Spleen (tissue), 11 donors: ENCODE results near the gene MGAT4A. TPM values are rescaled to one million over a fixed set of nuclear protein-coding genes. Genes with fewer than 3 reads are reported as not detected.

Experiments used
- DNase-seq: peaks from one replicate; pipeline ENCODE4 v3.0.0-alpha.2; 2020
- H3K27ac ChIP-seq, 8 donors: fragments of 200-600 bp; sonication (generic) in 7 of 8; 1 replicate in 4 of 8; 2 replicates in 4 of 8; pipeline versions ENCODE4 v1.5.0 to v1.8.0; 2016 to 2021; ENCODE audit warnings: inconsistent platforms in 4 of 8, mild to moderate bottlenecking in 4 of 8, moderate library complexity in 1 of 8
- H3K27me3 ChIP-seq, 7 donors: fragments of 200-600 bp; sonication (generic) in 6 of 7; replicated peaks in 1 of 7; 1 replicate in 4 of 7; 2 replicates in 3 of 7; pipeline versions ENCODE4 v1.5.0 to v1.8.0; 2016 to 2021; ENCODE audit warnings: inconsistent platforms in 3 of 7, mild to moderate bottlenecking in 1 of 7
- H3K36me3 ChIP-seq, 6 donors: fragments of 200-600 bp; sonication (generic) in 5 of 6; 1 replicate in 4 of 6; 2 replicates in 2 of 6; pipeline versions ENCODE4 v1.5.0 to v1.8.0; 2016 to 2021; ENCODE audit warnings: inconsistent platforms in 2 of 6
- H3K4me1 ChIP-seq, 6 donors: fragments of 200-600 bp; sonication (generic) in 5 of 6; 1 replicate in 3 of 6; 2 replicates in 3 of 6; pipeline versions ENCODE4 v1.5.0 to v1.8.0; 2016 to 2021; ENCODE audit warnings: inconsistent platforms in 3 of 6
- H3K4me3 ChIP-seq, 8 donors: fragments of 200-600 bp; sonication (generic) in 7 of 8; 1 replicate in 4 of 8; 2 replicates in 4 of 8; pipeline versions ENCODE4 v1.5.0 to v1.8.0; 2016 to 2021; ENCODE audit warnings: inconsistent platforms in 4 of 8, mild to moderate bottlenecking in 4 of 8, moderate library complexity in 2 of 8
- H3K9me3 ChIP-seq, 8 donors: fragments of 200-600 bp; sonication (generic) in 7 of 8; 1 replicate in 4 of 8; 2 replicates in 4 of 8; pipeline versions ENCODE4 v1.5.0 to v1.8.0; 2016 to 2021; ENCODE audit warnings: inconsistent platforms in 4 of 8
- POLR2A ChIP-seq, 3 donors: fragments of 450-650 bp; IDR thresholded peaks; one replicate each; pipeline ENCODE4 v1.5.1; 2017; ENCODE audit warnings: antibody characterized with exemption in 3 of 3, mild to moderate bottlenecking in 1 of 3
- POLR2AphosphoS5 ChIP-seq, 3 donors: sonication (generic); formaldehyde crosslinking; IDR thresholded peaks; one replicate each; pipeline ENCODE4 v1.5.1; 2017; ENCODE audit warnings: antibody characterized with exemption in 3 of 3
- WGBS, 5 donors: extraction: QIAGEN DNeasy Blood & Tissue Kit in 3 of 5; methylation state at CpG; one replicate each; pipeline versions ENCODE4 v1.1.5 to v1.1.7; 2013 to 2018; 5-methylcytosine and 5-hydroxymethylcytosine counted together
- intact Hi-C: fragments of 100-400 bp; cut with DNase I; formaldehyde crosslinking; loops from one replicate; pipeline ENCODE4 v1.15.0; 2023; ENCODE audit warnings: low total_unique reads
- polyA plus RNA-seq, 3 donors: library from polyadenylated mRNA; stranded (reverse); fragments of 200-250 nt; gene quantifications; one replicate each; pipeline ENCODE4 v1.2.1, GENCODE V29; 2013
- total RNA-seq, 7 donors: library from RNA; depleted of rRNA in 3 of 7; stranded (reverse); fragments of >200 nt in 3 of 7; fragmentation: NEBNext Ultra II Directional in 4 of 7; extraction: Animal tissue kit (Norgen Biotek cat#: 25700) in 4 of 7; gene quantifications; one replicate each; pipeline versions ENCODE4 v1.1.0 to v1.2.1, GENCODE V29; 2016 to 2021
- TF ChIP-seq, protein P1 (sequence below), 11 experiments: fragments of 200-600 bp in 7 of 11; fragments of 450-650 bp in 4 of 11; sonication (generic) in 4 of 11; IDR thresholded peaks in 8 of 11; conservative IDR thresholded peaks in 3 of 11; 1 replicate in 7 of 11; 2 replicates in 4 of 11; pipeline versions ENCODE4 v1.4.0 to v1.8.0; 2016 to 2021; ENCODE audit warnings: antibody characterized with exemption in 11 of 11, inconsistent platforms in 4 of 11, mild to moderate bottlenecking in 1 of 11
- donor health status: healthy with polysubstance abuse.
- donor health status: DM: no; HTN: no; CAD: no; lungs with moderate emphysema.
- donor health status: DM: no; HTN: no; CAD: no.
- donor health status: Bipolar disorder and iron deficiency.
- donor health status: healthy.
- donor health status: DM: no; HTN: no; CAD: no.
- donor health status: DM: yes; HTN: yes; CAD: no.

MGAT4A gene
- total and polyA plus RNA-seq, 10 donors = 5.7 to 45.9 (median 31.5) TPM

DNA sequence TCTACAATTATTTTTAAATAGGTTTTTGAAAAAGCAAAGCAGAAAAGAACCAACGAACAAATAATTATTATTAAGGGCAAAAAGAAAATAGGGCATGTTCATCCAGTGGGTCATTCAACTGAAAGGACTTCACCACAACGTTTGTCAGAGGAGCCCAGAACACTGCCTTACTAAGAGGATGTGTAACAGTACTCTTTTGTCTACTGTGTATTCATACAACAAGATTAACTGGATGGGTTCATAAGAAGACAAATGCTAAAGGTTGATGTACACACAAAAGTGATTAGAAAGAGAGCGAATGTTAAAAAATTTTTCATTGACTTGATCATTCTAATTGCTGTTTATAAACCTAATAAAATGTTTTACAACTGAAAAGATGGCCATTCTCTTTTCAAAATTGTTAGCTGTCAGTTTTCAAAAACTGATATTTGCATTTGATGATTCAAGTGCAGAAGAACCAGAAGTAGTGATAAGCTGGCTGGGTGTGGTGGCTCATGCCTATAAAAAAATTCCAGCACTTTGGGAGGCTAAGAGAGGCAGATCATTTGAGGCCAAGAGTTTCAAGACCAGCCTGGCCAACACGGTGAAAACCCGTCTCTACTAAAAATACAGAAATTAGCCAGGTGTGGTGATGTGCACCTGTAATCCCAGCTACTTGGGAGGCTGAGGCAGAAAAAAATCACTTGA lies 33.1 kb downstream of the MGAT4A start:
- Histone ChIP-seq H3K27ac (no peak overlapping the region), H3K9me3 (no peaks in the 10 kb centered on the region), H3K36me3 (peaks cover 0 to 6% (median 0%) of the 10 kb centered on the region in 6 donors), H3K4me3 (no peak overlapping the region), H3K4me1 (peaks cover 0 to 66% (median 19%) of the 10 kb centered on the region in 6 donors), H3K27me3 (no peaks in the 10 kb centered on the region)
- TF ChIP-seq, protein P1, sequence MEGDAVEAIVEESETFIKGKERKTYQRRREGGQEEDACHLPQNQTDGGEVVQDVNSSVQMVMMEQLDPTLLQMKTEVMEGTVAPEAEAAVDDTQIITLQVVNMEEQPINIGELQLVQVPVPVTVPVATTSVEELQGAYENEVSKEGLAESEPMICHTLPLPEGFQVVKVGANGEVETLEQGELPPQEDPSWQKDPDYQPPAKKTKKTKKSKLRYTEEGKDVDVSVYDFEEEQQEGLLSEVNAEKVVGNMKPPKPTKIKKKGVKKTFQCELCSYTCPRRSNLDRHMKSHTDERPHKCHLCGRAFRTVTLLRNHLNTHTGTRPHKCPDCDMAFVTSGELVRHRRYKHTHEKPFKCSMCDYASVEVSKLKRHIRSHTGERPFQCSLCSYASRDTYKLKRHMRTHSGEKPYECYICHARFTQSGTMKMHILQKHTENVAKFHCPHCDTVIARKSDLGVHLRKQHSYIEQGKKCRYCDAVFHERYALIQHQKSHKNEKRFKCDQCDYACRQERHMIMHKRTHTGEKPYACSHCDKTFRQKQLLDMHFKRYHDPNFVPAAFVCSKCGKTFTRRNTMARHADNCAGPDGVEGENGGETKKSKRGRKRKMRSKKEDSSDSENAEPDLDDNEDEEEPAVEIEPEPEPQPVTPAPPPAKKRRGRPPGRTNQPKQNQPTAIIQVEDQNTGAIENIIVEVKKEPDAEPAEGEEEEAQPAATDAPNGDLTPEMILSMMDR (IDR thresholded peaks at IDR 0.05 in 8 of 11, conservative IDR thresholded peaks at IDR 0.05 in 3 of 11) = no peak
- TF ChIP-seq POLR2A (IDR thresholded peaks at IDR 0.05) = no peak
- no peak for TF ChIP-seq POLR2AphosphoS5 (IDR thresholded peaks at IDR 0.05)
- DNase-seq = no peak
- intact Hi-C loops = no loop called here
- WGBS, 5 donors = 85 to 91% (median 88%) methylated on average over 5 of the region's 5 CpGs

DNA sequence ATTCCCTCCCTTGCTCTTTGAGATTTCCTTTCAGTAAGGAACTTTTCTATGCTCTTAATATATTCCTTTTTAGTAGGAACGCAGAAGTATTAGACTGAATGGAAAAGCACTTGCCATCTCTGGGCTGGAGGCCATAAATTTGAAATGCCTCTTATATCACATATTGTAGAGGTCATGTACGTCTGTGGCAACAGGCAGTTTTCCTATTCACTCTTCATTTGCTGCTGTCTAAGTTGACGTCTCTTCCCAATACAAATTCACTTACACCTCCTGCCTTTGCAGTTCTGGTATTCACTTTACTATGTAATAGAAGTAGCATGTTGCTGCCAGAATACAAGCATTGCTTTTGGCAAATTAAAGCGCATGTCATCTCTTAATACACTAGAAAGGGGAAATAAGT lies 34.7 kb downstream of the MGAT4A start:
- peaks cover 0 to 59% (median 9%) of the 10 kb centered on the region in 6 donors for H3K4me1 ChIP-seq
- no peak for DNase-seq
- no peaks in the 10 kb centered on the region for H3K27me3 ChIP-seq
- H3K27ac ChIP-seq = no peak overlapping the region
- no peak overlapping the region for H3K4me3 ChIP-seq
- H3K9me3 ChIP-seq = no peaks in the 10 kb centered on the region
- peaks cover 0 to 6% (median 0%) of the 10 kb centered on the region in 6 donors for H3K36me3 ChIP-seq
- 86 to 94% (median 91%) methylated on average over 4 of the region's 4 CpGs for WGBS, 5 donors
- intact Hi-C loops = no loop called here
- TF ChIP-seq POLR2A (IDR thresholded peaks at IDR 0.05) (no peak), POLR2AphosphoS5 (IDR thresholded peaks at IDR 0.05) (no peak)
- TF ChIP-seq, protein P1 (IDR thresholded peaks at IDR 0.05 in 8 of 11, conservative IDR thresholded peaks at IDR 0.05 in 3 of 11) = no peak

DNA sequence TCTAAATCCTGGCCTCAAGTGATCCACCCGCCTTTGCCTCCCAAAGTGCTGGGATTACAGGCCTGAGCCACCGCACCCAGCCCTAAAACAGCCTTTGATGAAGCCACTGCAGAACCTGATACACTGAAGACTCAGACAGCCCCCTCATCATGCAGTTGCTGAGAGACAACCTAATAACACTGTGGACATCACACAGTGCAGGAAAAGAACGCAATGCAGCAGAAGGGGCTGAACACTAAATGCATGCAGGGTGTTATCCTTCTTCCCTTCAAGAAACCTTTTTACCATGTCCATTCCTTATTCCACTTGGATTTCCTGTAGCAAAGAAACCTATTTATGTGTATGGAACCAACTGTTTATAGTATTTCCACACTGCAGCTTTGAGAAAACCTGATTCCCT lies 35.7 kb downstream of the MGAT4A start:
- H3K36me3 ChIP-seq = peaks cover 0 to 6% (median 0%) of the 10 kb centered on the region in 6 donors
- DNase-seq = no peak

DNA sequence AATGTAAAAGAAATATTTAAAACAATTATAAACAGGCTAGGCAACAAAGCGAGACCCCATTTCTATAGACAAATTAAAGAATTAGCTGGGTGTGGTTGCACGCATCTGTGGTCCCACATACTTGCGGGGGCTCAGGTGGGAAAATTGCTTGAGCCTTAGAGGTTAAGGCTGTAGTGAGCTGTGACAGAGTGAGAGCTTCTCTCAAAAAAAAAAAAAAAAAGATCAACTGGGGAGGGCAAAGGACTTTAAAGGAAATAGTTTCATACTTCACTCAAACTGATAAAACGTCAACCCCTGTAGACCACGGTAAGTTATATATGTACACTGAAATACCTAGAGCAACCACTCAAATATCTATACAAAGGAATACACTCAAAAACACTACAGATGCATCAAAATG lies 37.5 kb downstream of the MGAT4A start:
- WGBS, 5 donors = 66 to 75% (median 71%) methylated on average over 5 of the region's 5 CpGs
- Histone ChIP-seq H3K36me3 (no peaks in the 10 kb centered on the region), H3K9me3 (no peaks in the 10 kb centered on the region), H3K27ac (no peak overlapping the region), H3K4me1 (peaks cover 0 to 44% (median 3%) of the 10 kb centered on the region in 6 donors), H3K4me3 (no peak overlapping the region), H3K27me3 (no peaks in the 10 kb centered on the region)
- intact Hi-C loops = no loop called here
- TF ChIP-seq POLR2A (IDR thresholded peaks at IDR 0.05) (no peak), POLR2AphosphoS5 (IDR thresholded peaks at IDR 0.05) (no peak)
- TF ChIP-seq, protein P1 (IDR thresholded peaks at IDR 0.05 in 8 of 11, conservative IDR thresholded peaks at IDR 0.05 in 3 of 11) = no peak
- DNase-seq = no peak

More for the DNA sequence above, 35.7 kb downstream of the MGAT4A start:
- Histone ChIP-seq H3K4me1 (peaks cover 0 to 50% (median 6%) of the 10 kb centered on the region in 6 donors), H3K27ac (no peak overlapping the region), H3K9me3 (no peaks in the 10 kb centered on the region), H3K27me3 (no peaks in the 10 kb centered on the region), H3K4me3 (no peak overlapping the region)
- TF ChIP-seq, protein P1 (IDR thresholded peaks at IDR 0.05 in 8 of 11, conservative IDR thresholded peaks at IDR 0.05 in 3 of 11) = no peak
- no peak for TF ChIP-seq POLR2A (IDR thresholded peaks at IDR 0.05)
- no peak for TF ChIP-seq POLR2AphosphoS5 (IDR thresholded peaks at IDR 0.05)
- intact Hi-C loops = no loop called here
- WGBS, 5 donors = 96 to 99% (median 97%) methylated on average over 3 of the region's 3 CpGs
